ENCODE data around the gene TRAF6. TPM values are rescaled to one million over a fixed set of nuclear protein-coding genes. Genes with fewer than 3 reads are reported as not detected.

TRAF6 gene
- total and polyA plus RNA-seq, 2 of the 13 experiments (the other 11 are each of a cell fraction or from before 2014, with no cell fraction given), result 3.3 to 5.9 TPM

DNA sequence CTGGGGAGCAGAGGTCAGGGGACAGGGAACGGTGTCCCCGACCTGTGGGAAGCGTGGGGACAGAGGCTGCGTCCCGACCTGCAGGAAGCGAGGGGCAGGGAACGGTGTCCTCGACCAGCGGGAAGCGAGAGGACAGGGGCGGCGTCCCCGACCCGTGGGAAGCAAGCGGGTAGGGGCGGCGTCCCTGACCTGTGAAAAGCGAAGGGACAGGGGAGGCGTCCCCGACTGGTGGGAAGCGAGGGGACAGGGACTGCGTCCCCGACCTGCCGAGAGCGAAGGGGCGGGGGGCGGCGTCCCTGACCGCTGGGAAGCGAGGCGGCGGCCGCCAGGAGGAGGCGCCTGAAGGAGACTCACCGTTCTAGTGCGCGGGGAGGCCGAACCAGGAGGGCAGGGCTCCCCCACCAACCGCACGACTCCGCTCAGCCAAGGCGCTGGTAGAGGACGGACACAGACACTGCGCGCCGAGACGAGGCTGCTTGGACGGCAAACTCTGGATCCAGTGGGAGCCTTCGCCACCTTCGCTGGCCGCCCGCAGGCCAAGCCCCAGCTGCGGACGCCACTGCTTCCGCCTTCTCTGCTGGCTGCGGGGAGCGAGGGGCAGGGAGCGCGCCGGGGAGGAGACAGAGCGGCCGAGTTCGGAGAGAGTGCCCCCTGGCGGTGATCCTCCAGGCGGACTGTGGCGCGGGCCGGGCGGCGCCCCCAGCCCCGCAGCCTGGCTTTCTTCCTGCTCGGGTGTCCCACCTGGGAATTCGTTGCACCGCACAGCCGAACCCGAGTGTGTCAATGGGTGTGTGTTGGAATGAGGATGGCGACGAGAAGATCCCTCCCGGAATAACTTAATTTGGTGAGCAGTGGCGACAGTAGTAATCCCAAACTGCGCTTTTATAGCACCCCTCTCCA lies at the start of gene TRAF6 (continued):
- TF ChIP-seq PAF1 (CRISPR knock-in tag; IDR thresholded peaks at IDR 0.05) (no peak), KDM5A (IDR thresholded peaks at IDR 0.05; ENCODE audit: borderline replicate concordance, low read length) (peak; percentile 61; the same call in 1 of the 2 replicates), ZNF569 (CRISPR knock-in tag; IDR thresholded peaks at IDR 0.05; ENCODE audit: borderline replicate concordance) (peak; percentile 22; the same call in 1 of the 2 replicates), TEAD2 (CRISPR knock-in tag; IDR thresholded peaks at IDR 0.05) (0 out of 2 replicates have a peak, but pooled peaks have one; percentile 33), ZBTB34 (CRISPR knock-in tag; IDR thresholded peaks at IDR 0.05) (no peak), ZNF256 (CRISPR knock-in tag; conservative IDR thresholded peaks at IDR 0.05) (0 out of 2 replicates have a peak, but pooled peaks have one; percentile 46), NFYC (CRISPR knock-in tag; IDR thresholded peaks at IDR 0.05) (no peak), ZFAT (CRISPR knock-in tag; conservative IDR thresholded peaks at IDR 0.05) (0 out of 2 replicates have a peak, but pooled peaks have one; percentile 67), RXRB (CRISPR knock-in tag; IDR thresholded peaks at IDR 0.05; ENCODE audit: borderline replicate concordance) (peak; percentile 37; the same call in 1 of the 2 replicates), ZNF724P (CRISPR knock-in tag; IDR thresholded peaks at IDR 0.05; ENCODE audit: borderline replicate concordance) (peak; percentile 81), ETV5 (CRISPR knock-in tag; IDR thresholded peaks at IDR 0.05; ENCODE audit: borderline replicate concordance) (no peak; the same call in 1 of the 2 replicates), ZNF34 (CRISPR knock-in tag; IDR thresholded peaks at IDR 0.05; ENCODE audit: borderline replicate concordance) (0 out of 2 replicates have a peak, but pooled peaks have one; percentile 61), ZMYM3 (CRISPR knock-in tag; IDR thresholded peaks at IDR 0.05) (peak; percentile 83), ZNF263 (CRISPR knock-in tag; IDR thresholded peaks at IDR 0.05) (peak; percentile 65; the same call in 1 of the 2 replicates)
- TF ChIP-seq, protein P1, sequence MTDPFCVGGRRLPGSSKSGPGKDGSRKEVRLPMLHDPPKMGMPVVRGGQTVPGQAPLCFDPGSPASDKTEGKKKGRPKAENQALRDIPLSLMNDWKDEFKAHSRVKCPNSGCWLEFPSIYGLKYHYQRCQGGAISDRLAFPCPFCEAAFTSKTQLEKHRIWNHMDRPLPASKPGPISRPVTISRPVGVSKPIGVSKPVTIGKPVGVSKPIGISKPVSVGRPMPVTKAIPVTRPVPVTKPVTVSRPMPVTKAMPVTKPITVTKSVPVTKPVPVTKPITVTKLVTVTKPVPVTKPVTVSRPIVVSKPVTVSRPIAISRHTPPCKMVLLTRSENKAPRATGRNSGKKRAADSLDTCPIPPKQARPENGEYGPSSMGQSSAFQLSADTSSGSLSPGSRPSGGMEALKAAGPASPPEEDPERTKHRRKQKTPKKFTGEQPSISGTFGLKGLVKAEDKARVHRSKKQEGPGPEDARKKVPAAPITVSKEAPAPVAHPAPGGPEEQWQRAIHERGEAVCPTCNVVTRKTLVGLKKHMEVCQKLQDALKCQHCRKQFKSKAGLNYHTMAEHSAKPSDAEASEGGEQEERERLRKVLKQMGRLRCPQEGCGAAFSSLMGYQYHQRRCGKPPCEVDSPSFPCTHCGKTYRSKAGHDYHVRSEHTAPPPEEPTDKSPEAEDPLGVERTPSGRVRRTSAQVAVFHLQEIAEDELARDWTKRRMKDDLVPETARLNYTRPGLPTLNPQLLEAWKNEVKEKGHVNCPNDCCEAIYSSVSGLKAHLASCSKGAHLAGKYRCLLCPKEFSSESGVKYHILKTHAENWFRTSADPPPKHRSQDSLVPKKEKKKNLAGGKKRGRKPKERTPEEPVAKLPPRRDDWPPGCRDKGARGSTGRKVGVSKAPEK (CRISPR knock-in tag; IDR thresholded peaks at IDR 0.05; ENCODE audit: borderline replicate concordance), result 0 out of 2 replicates have a peak, but pooled peaks have one; percentile 78

Data from HepG2 (cell line).